ENCODE measurements around the gene RAD51B.

DNA sequence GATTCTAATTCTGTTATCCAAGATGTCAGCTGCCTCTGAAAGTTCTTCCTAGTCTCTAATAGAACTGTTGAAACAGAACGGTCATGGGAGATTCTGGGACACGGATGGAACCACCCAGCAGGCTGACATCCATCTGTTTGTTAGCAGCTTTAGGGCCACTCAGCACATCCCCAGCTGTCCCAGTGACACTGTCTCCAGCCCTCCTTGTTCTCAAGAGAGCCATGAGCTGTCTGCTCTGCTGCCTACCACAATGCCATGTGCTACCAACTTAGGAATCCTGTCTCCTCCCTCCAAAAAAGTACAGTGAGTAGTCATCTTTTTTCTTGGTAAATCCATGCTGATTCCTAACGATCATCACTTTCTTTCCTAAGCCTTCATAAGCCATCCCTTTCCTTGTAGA, 842.8 kb downstream of the RAD51B start:
- TF ChIP-seq, protein P1, sequence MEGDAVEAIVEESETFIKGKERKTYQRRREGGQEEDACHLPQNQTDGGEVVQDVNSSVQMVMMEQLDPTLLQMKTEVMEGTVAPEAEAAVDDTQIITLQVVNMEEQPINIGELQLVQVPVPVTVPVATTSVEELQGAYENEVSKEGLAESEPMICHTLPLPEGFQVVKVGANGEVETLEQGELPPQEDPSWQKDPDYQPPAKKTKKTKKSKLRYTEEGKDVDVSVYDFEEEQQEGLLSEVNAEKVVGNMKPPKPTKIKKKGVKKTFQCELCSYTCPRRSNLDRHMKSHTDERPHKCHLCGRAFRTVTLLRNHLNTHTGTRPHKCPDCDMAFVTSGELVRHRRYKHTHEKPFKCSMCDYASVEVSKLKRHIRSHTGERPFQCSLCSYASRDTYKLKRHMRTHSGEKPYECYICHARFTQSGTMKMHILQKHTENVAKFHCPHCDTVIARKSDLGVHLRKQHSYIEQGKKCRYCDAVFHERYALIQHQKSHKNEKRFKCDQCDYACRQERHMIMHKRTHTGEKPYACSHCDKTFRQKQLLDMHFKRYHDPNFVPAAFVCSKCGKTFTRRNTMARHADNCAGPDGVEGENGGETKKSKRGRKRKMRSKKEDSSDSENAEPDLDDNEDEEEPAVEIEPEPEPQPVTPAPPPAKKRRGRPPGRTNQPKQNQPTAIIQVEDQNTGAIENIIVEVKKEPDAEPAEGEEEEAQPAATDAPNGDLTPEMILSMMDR (conservative IDR thresholded peaks at IDR 0.05 in 1 of 2, IDR thresholded peaks at IDR 0.05 in 1 of 2; ENCODE audit: low read depth in 1 of 2, low read length in 2 of 2), result no peak
- no peak for TF ChIP-seq EZH2 (IDR thresholded peaks at IDR 0.05; ENCODE audit: low read length, missing control alignments)
